Stimulated activated naive CD8-positive, alpha-beta T cell treated with anti-CD3 and anti-CD28 coated beads, Interleukin-15, amount 100 ng/mL, for 72 hours (primary cell): ENCODE results near the gene AAK1.
"Not testable (repeated sequence)": the region's sequence is repeated elsewhere in the genome, so short reads cannot be mapped to it uniquely, and the experiment has no call there.

Source experiments
- ATAC-seq: fragments of 150-1000 bp; cut with Tn5 transposase; 2 replicates; pipeline ENCODE4 v1.10.0; 2021; ENCODE audit warnings: mild to moderate bottlenecking, moderate library complexity
- DNase-seq, 2 donors: peaks; one replicate each; pipeline ENCODE4 v3.0.0; 2021 to 2022
- H3K27ac Mint-ChIP-seq, 2 donors: one replicate each; pipeline ENCODE4 v1.8.0; 2022; ENCODE audit warnings: mild to moderate bottlenecking in 2 of 2, mixed read lengths in 2 of 2, moderate library complexity in 2 of 2
- H3K27me3 Mint-ChIP-seq: one replicate; pipeline ENCODE4 v1.8.0; 2022; ENCODE audit warnings: mixed read lengths
- H3K4me1 Mint-ChIP-seq: one replicate; pipeline ENCODE4 v1.8.0; 2022; ENCODE audit warnings: mild to moderate bottlenecking, mixed read lengths
- H3K4me3 Mint-ChIP-seq, 2 donors: one replicate each; pipeline ENCODE4 v1.8.0; 2022; ENCODE audit warnings: mild to moderate bottlenecking in 2 of 2, mixed read lengths in 2 of 2, moderate library complexity in 1 of 2
- H3K9me3 Mint-ChIP-seq, 2 donors: one replicate each; pipeline ENCODE4 v1.8.0; 2022; ENCODE audit warnings: mixed read lengths in 2 of 2

The AAK1 gene

DNA sequence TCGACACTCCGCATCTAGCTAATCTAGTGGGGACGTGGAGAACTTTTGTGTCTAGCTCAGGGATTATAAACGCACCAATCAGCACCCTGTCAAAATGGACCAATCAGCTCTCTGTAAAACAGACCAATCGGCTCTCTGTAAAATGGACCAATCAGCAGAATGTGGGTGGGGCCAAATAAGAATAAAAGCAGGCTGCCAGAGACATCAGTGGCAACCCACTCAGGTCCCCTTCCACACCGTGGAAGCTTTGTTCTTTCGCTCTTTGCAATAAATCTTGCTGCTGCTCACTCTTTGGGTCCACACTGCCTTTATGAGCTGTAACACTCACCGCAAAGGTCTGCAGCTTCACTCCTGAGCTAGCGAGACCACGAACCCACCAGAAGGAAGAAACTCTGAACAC is 20.7 kb downstream of the AAK1 start:
- peaks cover 15% of the 10 kb centered on the region for H3K4me1 Mint-ChIP-seq
- H3K27ac Mint-ChIP-seq = peak overlapping the region; percentile 41 to 66
- H3K27me3 Mint-ChIP-seq, DNase-seq, H3K9me3 Mint-ChIP-seq, ATAC-seq: not testable (repeated sequence)
- H3K4me3 Mint-ChIP-seq = peak overlapping the region; percentile 63 to 70

GRCh38 chr2:69622017-69622540 is 21.5 kb downstream of the AAK1 start:
- DNase-seq, ATAC-seq, H3K9me3 Mint-ChIP-seq, H3K27me3 Mint-ChIP-seq, H3K4me3 Mint-ChIP-seq, H3K27ac Mint-ChIP-seq: not testable (repeated sequence)
- peaks cover 15% of the 10 kb centered on the region for H3K4me1 Mint-ChIP-seq

DNA sequence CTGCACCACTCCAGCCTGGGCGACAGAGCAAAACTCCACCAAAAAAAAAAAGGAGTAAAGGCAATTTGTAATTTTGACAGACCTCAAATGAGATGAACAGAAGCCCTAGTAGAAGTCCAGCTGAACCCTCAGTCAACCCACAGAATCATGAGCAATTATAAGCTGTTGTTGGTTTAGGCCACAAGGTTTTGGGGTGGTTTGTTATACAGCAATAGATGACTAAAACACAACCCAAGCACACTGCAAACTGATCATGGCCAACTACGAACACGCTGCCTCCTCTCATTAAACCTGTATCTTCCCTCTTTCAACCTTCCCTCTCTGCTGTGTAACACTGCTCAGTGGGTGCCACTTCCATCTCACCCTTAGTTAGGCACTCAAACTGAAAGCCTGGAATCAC is 22.1 kb downstream of the AAK1 start:
- Mint-ChIP-seq H3K27me3 (no peaks in the 10 kb centered on the region), H3K9me3 (no peaks in the 10 kb centered on the region), H3K4me3 (peak overlapping the region in 1 of 2 donors; percentile 7), H3K4me1 (peaks cover 15% of the 10 kb centered on the region), H3K27ac (no peak overlapping the region)
- DNase-seq (no peak), ATAC-seq (peak; percentile 41)

DNA sequence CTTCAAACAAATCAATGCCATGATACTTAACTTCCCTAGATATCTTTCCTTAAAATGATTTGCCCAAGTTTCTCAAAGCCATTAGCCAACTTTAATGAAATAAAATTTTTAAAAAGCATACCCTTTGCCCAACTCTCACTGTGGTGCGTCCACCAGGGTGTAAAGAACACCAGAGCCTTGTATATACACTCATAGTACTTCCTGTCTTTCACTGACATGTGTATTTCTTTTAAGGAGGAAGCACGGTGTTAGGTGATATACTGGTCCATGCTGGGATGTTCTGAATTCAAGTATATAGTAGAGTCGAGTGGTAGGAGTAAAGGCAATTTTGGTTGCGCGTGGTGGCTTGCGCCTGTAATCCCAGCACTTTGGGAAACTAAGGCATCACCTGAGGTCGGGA is 22.7 kb downstream of the AAK1 start:
- no peaks in the 10 kb centered on the region for H3K27me3 Mint-ChIP-seq
- H3K9me3 Mint-ChIP-seq = no peaks in the 10 kb centered on the region
- no peak overlapping the region for H3K4me3 Mint-ChIP-seq
- DNase-seq (no peak), ATAC-seq (no peak)
- peaks cover 17% of the 10 kb centered on the region for H3K4me1 Mint-ChIP-seq
- no peak overlapping the region for H3K27ac Mint-ChIP-seq

GRCh38 chr2:69619725-69620124 is 23.8 kb downstream of the AAK1 start:
- Mint-ChIP-seq H3K4me1 (peaks cover 28% of the 10 kb centered on the region), H3K27ac (no peak overlapping the region), H3K9me3 (no peaks in the 10 kb centered on the region), H3K4me3 (no peak overlapping the region), H3K27me3 (no peaks in the 10 kb centered on the region)
- DNase-seq (no peak), ATAC-seq (peak; percentile 81)

- no peak for DNase-seq
- no peaks in the 10 kb centered on the region for H3K27me3 Mint-ChIP-seq
- H3K4me3 Mint-ChIP-seq = no peak overlapping the region
- no peak overlapping the region for H3K27ac Mint-ChIP-seq
- ATAC-seq = no peak
- H3K4me1 Mint-ChIP-seq = peaks cover 35% of the 10 kb centered on the region
- H3K9me3 Mint-ChIP-seq = peaks cover under 1 to 10% of the 10 kb centered on the region in 2 donors
These were observed 25.2 kb downstream of the AAK1 start for GRCh38 chr2:69618362-69618761.

DNA sequence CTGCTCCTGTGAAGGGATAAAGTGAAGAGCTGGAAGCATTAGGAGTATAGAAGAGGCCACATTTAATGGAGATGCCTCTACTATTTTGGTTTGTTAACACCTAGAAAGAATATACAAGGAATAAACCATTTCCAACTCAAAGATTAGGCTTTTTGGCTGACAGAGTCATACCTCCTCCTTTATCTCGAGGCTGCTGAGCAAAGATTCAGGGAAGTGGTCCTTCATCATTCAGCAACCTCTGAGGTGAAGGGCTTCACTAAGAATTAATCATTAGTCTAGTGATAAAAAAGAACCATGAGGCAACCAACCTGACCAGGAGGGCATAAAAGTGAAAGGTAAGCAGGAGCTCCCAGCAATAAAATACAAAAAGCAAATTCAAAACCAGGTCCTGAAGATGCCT is 25.8 kb downstream of the AAK1 start:
- no peak for ATAC-seq
- Mint-ChIP-seq H3K27me3 (no peaks in the 10 kb centered on the region), H3K4me1 (peaks cover 35% of the 10 kb centered on the region), H3K9me3 (peaks cover 4 to 10% of the 10 kb centered on the region in 2 donors), H3K4me3 (no peak overlapping the region), H3K27ac (no peak overlapping the region)
- DNase-seq = no peak

DNA sequence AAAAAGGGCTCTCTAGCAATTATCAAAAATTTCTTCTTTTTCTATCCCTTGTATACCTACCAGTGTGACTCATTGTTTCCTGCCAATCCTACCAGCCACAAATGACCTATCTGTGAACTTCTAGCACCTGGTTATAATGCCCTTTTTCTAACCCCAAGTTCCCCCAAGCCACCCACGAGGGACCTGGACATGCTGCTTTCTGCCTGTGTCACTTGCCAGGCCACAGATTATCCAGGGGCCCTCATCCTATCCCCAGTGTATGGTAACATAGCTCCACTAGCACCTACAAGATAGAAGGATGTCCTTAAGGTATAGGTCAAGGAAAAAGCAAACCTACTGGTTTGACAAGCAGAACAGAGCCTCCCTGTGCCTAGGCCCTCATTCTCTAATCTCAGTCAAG is 26.8 kb downstream of the AAK1 start:
- Mint-ChIP-seq H3K27ac (peak overlapping the region; percentile 68 to 83), H3K9me3 (peaks cover 6 to 10% of the 10 kb centered on the region in 2 donors), H3K4me3 (peak overlapping the region; percentile 69 to 75), H3K4me1 (peaks cover 42% of the 10 kb centered on the region), H3K27me3 (no peaks in the 10 kb centered on the region)
- DNase-seq = peak; percentile 50 to 63
- ATAC-seq = peak; percentile 77

DNA sequence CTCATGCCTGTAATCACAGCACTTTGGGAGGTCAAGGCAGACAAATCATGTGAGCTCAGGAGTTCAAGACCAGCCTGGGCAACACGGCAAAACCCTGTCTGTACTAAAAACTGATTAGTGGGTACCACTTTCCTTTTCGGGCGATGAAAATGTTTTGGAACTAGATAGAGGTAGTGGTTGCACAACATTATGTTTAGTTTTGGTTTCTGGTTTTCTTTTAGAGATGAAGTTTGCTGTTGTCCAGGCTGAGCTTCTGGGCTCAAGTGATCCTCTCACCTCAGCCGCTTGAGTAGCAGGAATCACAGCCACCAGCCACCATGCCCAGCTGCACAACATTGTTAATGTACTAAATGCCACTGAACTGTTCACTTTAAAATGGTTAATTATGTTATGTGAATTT is 27.6 kb downstream of the AAK1 start:
- Mint-ChIP-seq H3K27ac (no peak overlapping the region), H3K4me3 (peak overlapping the region; percentile 3 to 35), H3K9me3 (peaks cover 8 to 15% of the 10 kb centered on the region in 2 donors), H3K27me3 (no peaks in the 10 kb centered on the region), H3K4me1 (peaks cover 50% of the 10 kb centered on the region)
- DNase-seq (no peak), ATAC-seq (peak; percentile 29)

DNA sequence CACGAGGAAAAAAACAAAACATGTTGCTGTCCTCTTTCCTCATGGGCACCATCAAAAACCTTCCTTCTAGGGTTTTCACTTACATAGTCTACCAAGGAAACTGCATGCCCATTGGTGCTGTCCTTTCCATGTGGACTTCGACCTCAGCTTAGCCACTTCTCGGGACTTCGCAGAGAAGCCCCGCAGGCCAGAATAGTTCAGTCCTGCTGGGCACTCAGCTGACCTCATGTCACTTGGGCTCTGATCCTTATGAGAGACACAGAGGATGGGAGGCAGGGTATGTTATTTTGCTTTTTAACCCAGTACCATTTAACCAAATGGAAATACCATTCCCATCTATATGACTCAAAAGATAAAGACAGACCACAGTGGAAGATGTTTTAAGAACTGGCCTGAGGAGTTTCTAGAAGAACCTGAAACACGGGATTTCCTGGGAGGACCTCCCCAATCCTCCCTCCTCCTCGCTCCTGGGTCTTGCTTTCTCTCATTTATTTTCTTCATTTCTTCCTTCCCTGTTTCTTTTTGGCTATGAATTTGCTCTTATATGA is 28.4 kb downstream of the AAK1 start:
- DNase-seq (no peak), ATAC-seq (no peak)
- Mint-ChIP-seq H3K4me1 (peaks cover 53% of the 10 kb centered on the region), H3K27me3 (no peaks in the 10 kb centered on the region), H3K4me3 (peak overlapping the region in 1 of 2 donors; percentile 35), H3K27ac (no peak overlapping the region), H3K9me3 (peaks cover 8 to 18% of the 10 kb centered on the region in 2 donors)

DNA sequence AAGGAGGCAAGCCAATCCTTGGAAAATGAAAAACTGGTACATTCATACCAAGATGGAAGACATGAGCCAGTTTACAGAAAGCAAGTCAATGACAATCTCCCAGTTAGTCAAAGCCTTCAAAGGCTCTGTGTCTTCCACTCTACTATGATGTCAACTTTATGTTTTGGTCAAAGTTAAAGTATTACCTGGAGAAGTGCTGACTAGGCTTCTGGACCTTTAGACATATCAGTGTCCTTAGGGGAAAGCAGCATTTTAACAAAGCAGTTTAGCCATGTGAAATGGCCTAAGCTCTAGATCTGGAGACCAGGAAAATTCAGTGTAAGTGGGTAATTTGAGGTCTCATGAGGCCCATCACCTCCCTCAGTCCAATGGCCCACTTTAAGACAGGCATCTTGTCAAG is 30.8 kb downstream of the AAK1 start:
- no peak for DNase-seq
- H3K27ac Mint-ChIP-seq = peak overlapping the region in 1 of 2 donors; percentile 35
- peaks cover 67% of the 10 kb centered on the region for H3K4me1 Mint-ChIP-seq
- H3K4me3 Mint-ChIP-seq = no peak overlapping the region
- no peak for ATAC-seq
- no peaks in the 10 kb centered on the region for H3K27me3 Mint-ChIP-seq
- peaks cover 8 to 18% of the 10 kb centered on the region in 2 donors for H3K9me3 Mint-ChIP-seq

DNA sequence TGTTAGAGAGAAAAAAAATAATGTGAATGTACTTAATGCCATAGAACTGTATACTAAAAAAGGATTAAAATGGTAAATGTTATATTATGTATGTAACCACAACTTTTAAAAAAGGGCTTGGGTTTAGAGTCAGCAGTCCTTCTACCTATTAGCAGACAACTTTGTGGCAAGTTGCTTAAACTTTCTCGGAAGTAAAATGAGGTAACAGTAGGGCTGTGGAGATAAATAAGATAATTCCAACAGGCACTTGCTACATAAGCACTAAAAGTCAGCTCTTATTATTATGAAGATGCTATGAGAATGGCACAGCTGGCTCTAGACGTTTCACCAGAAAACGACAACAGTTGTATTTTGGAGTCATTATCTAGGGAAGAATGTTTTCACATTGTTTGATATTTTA is 31.3 kb downstream of the AAK1 start:
- H3K4me1 Mint-ChIP-seq = peaks cover 72% of the 10 kb centered on the region
- DNase-seq = no peak
- peaks cover 8 to 18% of the 10 kb centered on the region in 2 donors for H3K9me3 Mint-ChIP-seq
- no peak overlapping the region for H3K4me3 Mint-ChIP-seq
- H3K27ac Mint-ChIP-seq = no peak overlapping the region
- no peak for ATAC-seq
- no peaks in the 10 kb centered on the region for H3K27me3 Mint-ChIP-seq

GRCh38 chr2:69608109-69608508 is 35.4 kb downstream of the AAK1 start:
- peaks cover 84% of the 10 kb centered on the region for H3K4me1 Mint-ChIP-seq
- no peak for DNase-seq
- H3K27me3 Mint-ChIP-seq = no peaks in the 10 kb centered on the region
- peaks cover 12 to 18% of the 10 kb centered on the region in 2 donors for H3K9me3 Mint-ChIP-seq
- H3K27ac Mint-ChIP-seq = no peak overlapping the region
- H3K4me3 Mint-ChIP-seq = peak overlapping the region in 1 of 2 donors; percentile 21
- ATAC-seq = no peak

GRCh38 chr2:69606771-69607170 is 36.8 kb downstream of the AAK1 start:
- not testable (repeated sequence) for H3K27ac Mint-ChIP-seq, ATAC-seq, H3K27me3 Mint-ChIP-seq, DNase-seq, H3K4me3 Mint-ChIP-seq
- H3K4me1 Mint-ChIP-seq = peaks cover 81% of the 10 kb centered on the region
- peaks cover 9 to 18% of the 10 kb centered on the region in 2 donors for H3K9me3 Mint-ChIP-seq

- peaks cover 6 to 9% of the 10 kb centered on the region in 2 donors for H3K9me3 Mint-ChIP-seq
- ATAC-seq (no peak), DNase-seq (no peak)
- H3K27me3 Mint-ChIP-seq = no peaks in the 10 kb centered on the region
- H3K4me1 Mint-ChIP-seq = peaks cover 85% of the 10 kb centered on the region
- H3K4me3 Mint-ChIP-seq = no peak overlapping the region
- H3K27ac Mint-ChIP-seq = no peak overlapping the region
These were observed 38.3 kb downstream of the AAK1 start for GRCh38 chr2:69605284-69605683.

DNA sequence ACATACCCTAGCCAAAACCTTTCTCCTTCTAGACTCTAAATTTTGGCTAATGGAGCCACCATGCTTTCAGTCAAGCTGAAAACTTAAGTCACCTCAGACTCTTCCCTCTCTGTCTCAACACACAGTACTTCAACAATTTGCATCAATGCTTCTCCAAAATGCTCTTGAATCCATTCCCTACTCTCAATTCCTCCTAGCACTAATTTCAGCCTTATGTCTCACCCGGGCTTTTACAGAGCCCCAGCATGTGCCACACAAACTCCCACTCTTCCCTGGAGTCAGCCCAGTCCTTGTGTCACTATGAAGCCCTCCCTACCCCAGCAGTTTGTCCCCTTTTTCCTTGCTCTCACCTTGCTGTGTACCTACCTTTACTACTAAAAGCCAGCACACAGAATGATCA is 38.7 kb downstream of the AAK1 start:
- peak overlapping the region in 1 of 2 donors; percentile 6 for H3K4me3 Mint-ChIP-seq
- peaks cover 89% of the 10 kb centered on the region for H3K4me1 Mint-ChIP-seq
- H3K27me3 Mint-ChIP-seq = no peaks in the 10 kb centered on the region
- ATAC-seq (no peak), DNase-seq (no peak)
- H3K9me3 Mint-ChIP-seq = peaks cover 6 to 9% of the 10 kb centered on the region in 2 donors
- peak overlapping the region in 1 of 2 donors; percentile 29 for H3K27ac Mint-ChIP-seq
